Inferior parietal cortex (tissue), 1 donor: ENCODE results near the gene AFF2.
"Not testable (repeated sequence)": the region's sequence is repeated elsewhere in the genome, so short reads cannot be mapped to it uniquely, and the experiment has no call there.

ENCODE experiments used
- DNase-seq: peaks from one replicate; pipeline ENCODE4 v3.0.0-alpha.2; 2016; ENCODE audit errors: extremely low spot score

Gene AFF2

DNA sequence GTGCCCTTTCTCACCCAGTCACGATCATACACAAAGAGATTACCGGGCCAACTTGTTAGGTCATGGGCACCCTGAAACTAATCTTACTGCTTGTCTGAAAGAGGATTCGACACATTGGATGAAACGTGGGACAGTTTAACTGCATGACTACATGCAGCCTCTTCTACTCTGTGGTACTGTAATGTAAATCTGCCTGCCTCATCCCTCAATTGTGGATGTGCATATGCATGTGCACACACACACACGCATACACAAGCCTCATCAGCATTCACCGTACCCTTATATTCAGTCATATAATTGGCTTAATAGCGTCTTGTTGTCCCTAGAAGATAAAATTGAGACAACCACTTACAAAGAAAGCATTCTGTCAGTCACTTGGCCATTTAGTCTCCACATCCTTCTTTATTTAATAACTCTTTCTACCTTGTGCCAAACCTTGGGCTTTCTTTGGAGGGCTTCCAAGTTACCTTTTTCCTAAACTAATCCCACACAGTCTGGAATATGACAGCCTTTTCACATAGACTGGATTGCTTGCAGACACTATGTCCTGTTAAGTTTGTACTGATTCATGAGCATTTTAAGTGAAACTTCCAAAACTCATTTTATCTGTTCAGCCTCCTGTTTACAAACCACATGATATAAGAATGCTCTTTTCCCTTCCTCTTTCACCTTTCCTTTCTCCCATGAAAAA is 132.9 kb downstream of the AFF2 start:
- DNase-seq, result no peak

GRCh38 chrX:148634591-148634990 is 134.2 kb downstream of the AFF2 start:
- DNase-seq, result no peak

- no peak for DNase-seq
These were observed 143.0 kb downstream of the AFF2 start for GRCh38 chrX:148643460-148643859.

- no peak for DNase-seq
These were observed 147.2 kb downstream of the AFF2 start for GRCh38 chrX:148647651-148648050.

- DNase-seq, result no peak
These were observed 148.9 kb downstream of the AFF2 start for GRCh38 chrX:148649145-148649795.

DNA sequence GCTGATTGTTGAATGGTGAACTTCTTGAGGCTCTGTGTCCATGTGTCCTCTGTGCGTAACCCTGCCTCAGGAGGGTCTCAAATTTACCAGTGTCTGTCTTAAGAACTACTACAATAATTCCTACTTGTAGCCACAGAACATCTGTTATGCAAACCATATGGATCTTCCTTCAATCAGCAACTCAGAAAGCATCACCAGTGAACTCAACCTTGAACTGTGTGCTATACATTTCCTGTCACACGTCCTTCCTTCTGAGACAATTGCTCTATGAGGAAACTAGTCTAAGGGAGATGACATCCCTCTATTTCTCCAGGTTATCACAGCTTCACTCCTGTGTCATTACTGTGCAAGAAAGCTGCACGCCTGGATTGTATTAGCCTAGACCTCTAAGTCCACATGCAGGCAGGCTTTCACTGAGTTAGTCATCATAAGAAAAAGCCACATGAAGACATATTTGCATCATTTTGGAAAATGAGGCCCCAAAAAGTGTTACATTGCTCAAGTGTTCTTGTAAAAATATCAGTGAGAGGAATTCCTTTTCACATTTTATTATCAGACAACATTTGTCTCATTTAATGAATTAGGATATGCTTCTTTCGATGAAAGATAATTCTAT is 157.8 kb downstream of the AFF2 start:
- DNase-seq, result no peak

GRCh38 chrX:148659481-148659880 is 159.1 kb downstream of the AFF2 start:
- DNase-seq, result no peak

- DNase-seq, result no peak
These were observed 160.6 kb downstream of the AFF2 start for GRCh38 chrX:148661035-148661434.

DNA sequence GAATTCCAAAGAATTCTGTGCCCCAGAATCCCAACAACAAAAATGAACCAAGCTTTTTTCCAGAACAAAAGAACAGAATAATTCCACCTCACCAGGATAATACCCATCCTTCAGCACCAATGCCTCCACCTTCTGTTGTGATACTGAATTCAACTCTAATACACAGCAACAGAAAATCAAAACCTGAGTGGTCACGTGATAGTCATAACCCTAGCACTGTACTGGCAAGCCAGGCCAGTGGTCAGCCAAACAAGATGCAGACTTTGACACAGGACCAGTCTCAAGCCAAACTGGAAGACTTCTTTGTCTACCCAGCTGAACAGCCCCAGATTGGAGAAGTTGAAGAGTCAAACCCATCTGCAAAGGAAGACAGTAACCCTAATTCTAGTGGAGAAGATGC is 161.6 kb downstream of the AFF2 start:
- no peak for DNase-seq

GRCh38 chrX:148664171-148664570 is 163.8 kb downstream of the AFF2 start:
- DNase-seq, result no peak

DNA sequence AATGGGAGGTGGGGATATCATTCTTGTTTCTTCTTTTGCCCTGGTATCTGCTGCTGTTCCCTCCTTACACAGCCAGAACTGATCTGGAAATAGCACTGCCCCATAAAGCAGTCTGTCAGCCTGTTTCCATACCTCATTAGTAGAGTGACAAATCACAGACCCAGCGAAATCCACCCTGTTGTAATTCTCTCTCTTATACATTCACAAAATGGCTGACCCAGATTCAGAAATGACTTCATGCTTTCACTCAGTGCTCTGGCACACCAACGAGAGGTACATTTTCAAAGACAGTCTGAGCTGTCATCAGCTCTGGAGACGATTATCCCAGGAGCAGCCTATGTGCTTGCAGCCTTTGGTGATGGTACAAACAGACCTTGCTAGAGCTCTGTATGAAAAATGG is 164.6 kb downstream of the AFF2 start:
- no peak for DNase-seq

DNA sequence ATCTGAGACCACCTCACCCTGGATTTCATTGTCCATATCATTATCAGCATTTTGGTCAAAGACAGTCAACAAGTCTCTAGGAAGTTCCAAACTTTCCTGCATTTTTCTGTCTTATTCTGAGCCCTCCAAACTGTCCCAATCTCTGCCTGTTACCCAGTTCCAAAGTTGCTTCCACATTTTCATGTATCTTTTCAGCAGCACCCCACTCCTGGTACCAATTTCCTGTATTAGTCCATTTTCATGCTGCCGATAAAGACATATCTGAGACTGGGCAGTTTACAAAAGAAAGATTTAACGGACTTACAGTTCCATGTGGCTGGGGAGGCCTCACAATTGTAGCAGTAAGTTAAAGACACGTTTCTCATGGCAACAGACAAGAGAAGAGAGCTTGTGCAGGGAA is 168.8 kb downstream of the AFF2 start:
- DNase-seq, result not testable (repeated sequence)

GRCh38 chrX:148670277-148670676 is 169.9 kb downstream of the AFF2 start:
- DNase-seq, result no peak

GRCh38 chrX:148672517-148672916 is 172.1 kb downstream of the AFF2 start:
- DNase-seq, result no peak

DNA sequence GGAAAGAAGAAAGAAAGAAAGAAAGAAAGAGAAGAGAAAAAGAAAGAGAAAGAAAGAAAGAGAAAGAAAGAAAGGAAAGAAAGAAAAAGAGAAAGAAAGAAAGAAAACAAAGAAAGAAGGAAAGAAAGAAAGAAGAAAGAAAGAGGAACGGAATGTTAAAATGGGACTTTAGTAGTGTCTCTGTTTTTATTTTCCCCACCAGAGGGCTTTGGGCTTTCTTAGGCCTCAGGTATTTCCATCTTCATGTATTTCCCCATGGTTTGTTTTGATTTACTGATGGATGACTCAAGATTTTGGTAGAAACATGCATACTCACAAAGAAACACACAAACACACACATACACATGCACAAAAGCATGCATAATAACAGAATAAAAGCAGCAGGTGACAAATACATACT is 181.2 kb downstream of the AFF2 start:
- no peak for DNase-seq

DNA sequence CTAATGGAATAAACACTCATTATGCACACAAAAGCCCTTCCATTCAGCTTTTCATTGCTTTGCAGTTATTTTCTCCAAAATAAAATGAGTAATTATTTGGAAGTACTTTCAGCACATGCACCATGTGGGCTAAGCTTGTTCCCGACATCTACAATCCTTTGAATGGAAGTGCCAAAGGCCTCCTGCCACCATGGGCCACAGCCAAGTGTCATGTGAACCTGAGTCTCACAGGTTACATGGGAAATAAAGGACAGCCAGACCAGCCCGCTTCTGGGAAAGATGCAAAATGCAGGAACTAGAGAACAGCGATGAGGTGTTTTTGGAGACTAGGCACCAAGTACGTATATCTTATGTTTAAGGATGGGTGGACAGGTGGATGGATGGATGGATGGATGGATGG is 181.8 kb downstream of the AFF2 start:
- DNase-seq, result no peak

DNA sequence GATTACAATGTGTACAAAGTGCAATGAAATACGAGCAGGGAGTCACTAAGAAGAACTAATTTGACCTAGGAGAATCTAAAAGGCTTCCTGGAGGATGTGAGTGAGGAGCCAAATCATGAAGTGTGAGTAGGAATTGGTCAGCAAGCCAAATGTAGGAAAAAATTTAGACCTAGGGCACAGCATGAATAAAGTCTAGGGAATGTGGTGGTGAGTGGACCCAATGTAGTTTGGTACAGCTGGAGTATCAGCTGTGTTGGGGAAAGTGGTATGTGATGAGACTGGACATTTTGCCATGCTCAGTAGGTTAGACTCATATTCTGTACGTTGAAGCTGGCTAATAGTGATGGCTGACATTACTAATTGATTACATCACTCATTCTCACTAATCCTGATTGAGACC is 191.0 kb downstream of the AFF2 start:
- no peak for DNase-seq

DNA sequence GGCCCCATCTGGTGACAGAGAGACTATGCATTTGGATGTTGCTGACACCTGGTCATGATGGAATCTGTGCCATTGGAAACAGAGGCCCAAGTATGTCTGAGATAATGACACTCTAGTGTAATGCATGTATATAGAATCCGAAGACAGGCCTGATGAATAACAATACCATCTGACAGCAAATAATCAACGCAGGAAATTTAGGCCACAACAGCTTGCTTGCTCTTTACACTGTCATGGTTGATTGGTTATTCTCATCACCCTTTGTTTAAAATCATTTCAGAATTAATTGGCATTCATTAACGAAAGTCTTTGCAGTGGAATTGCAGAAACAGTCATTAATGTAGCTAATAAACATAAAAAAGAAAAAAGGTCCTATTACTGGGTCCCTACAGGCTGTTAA is 194.8 kb downstream of the AFF2 start:
- DNase-seq, result no peak

GRCh38 chrX:148698221-148698620 is 197.8 kb downstream of the AFF2 start:
- no peak for DNase-seq

- no peak for DNase-seq
These were observed 199.6 kb downstream of the AFF2 start for GRCh38 chrX:148700021-148700420.

- no peak for DNase-seq
These were observed 213.6 kb downstream of the AFF2 start for GRCh38 chrX:148713981-148714380.

GRCh38 chrX:148715361-148715760 is 214.9 kb downstream of the AFF2 start:
- no peak for DNase-seq

DNA sequence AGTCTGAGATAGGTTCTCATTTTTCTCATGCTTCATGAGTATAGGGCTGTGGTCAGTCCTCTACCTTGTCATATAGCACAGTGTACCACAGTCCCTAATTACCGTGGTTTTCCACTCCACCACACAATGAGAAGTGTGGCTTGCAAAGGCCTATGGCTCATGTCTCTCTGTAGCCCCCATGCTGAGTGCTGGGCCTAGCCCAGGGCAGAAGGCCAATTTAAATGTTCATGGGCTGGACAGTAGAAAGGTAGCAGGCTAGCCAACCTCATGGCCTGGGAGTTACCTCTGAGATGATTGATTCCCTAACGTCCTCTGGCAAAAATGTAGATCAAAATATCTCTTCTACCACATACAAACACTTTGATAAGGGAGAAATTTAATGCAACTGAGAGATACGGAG is 222.5 kb downstream of the AFF2 start:
- DNase-seq, result no peak
